ENCODE results near the gene CCSER1. TPM values are rescaled to one million over a fixed set of nuclear protein-coding genes. Genes with fewer than 3 reads are reported as not detected.

CCSER1 gene
- total RNA-seq, 2 experiments from 2014 or later: not detected

- H3K27me3 Mint-ChIP-seq: no peaks in the 10 kb centered on the region
- no peak overlapping the region for H3K27ac Mint-ChIP-seq
- ATAC-seq (no peak), DNase-seq (no peak)
- TF ChIP-seq CTCF (IDR thresholded peaks at IDR 0.05): no peak
- ChIA-PET CTCF (no interaction called here), POLR2A (no interaction called here)
- H3K4me1 Mint-ChIP-seq (ENCODE audit: low read depth): no peaks in the 10 kb centered on the region
- H3K36me3 Mint-ChIP-seq (ENCODE audit: low read depth): no peaks in the 10 kb centered on the region
- H3K4me3 Mint-ChIP-seq: no peak overlapping the region
- H3K9me3 Mint-ChIP-seq: peaks cover 8% of the 10 kb centered on the region
- intact Hi-C loops (cut with micrococcal nuclease): no loop called here
Measured at GRCh38 chr4:90792696-90793095, 665.5 kb downstream of the CCSER1 start.

DNA sequence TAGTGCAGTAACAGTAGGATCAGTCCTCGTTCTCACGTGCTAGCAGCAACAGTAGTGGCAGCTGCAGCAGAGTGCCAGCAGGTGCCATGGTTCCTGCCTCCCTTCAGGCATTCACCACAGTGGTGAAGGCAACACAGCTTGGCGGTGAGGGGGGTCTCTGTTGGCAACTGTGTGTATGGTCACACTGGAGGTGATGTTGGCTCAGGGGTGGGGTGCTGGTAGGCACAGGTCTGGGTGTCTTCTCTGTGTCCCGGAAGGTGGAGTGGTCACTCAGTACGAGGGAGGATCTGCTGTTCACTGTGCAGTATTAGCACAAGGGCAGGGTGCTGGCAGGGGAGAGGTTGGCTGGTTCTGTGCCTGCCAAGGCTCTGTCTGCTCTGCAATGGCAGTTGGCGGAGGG, 671.8 kb downstream of the CCSER1 start:
- no peak overlapping the region for H3K4me3 Mint-ChIP-seq
- H3K27me3 Mint-ChIP-seq: no peaks in the 10 kb centered on the region
- H3K36me3 Mint-ChIP-seq (ENCODE audit: low read depth): no peaks in the 10 kb centered on the region
- no peak overlapping the region for H3K27ac Mint-ChIP-seq
- peaks cover 17% of the 10 kb centered on the region for H3K9me3 Mint-ChIP-seq
- no peak for DNase-seq
- no peaks in the 10 kb centered on the region for H3K4me1 Mint-ChIP-seq (ENCODE audit: low read depth)
- no peak for TF ChIP-seq CTCF (IDR thresholded peaks at IDR 0.05)
- ChIA-PET POLR2A (no interaction called here), CTCF (no interaction called here)
- intact Hi-C loops (cut with micrococcal nuclease): no loop called here
- ATAC-seq: no peak

DNA sequence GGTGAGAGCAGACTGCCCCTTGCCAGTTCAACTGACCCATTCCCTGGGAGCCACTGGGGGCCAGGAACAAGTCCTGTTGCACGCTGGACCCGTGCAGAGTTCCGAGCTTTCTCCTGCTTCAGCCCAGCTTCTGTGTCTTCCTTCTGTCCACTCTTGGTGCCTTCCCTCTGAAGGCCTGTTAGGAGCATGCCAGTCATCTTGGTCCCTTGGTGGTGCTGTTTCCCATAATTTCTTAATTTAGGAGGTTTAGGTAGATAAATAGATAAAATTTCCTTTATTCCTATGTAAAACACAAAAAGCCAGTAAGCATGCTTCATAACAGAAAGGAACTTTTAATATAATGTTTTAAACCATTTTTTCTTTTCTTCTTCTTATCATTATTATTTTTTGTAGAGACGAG, 672.7 kb downstream of the CCSER1 start:
- intact Hi-C loops (cut with micrococcal nuclease): no loop called here
- H3K27me3 Mint-ChIP-seq: no peaks in the 10 kb centered on the region
- ATAC-seq (no peak), DNase-seq (no peak)
- H3K4me3 Mint-ChIP-seq: no peak overlapping the region
- H3K4me1 Mint-ChIP-seq (ENCODE audit: low read depth): no peaks in the 10 kb centered on the region
- ChIA-PET CTCF (no interaction called here), POLR2A (no interaction called here)
- TF ChIP-seq CTCF (IDR thresholded peaks at IDR 0.05): no peak
- peaks cover 17% of the 10 kb centered on the region for H3K9me3 Mint-ChIP-seq
- H3K36me3 Mint-ChIP-seq (ENCODE audit: low read depth): no peaks in the 10 kb centered on the region
- H3K27ac Mint-ChIP-seq: no peak overlapping the region

- ChIA-PET POLR2A (no interaction called here), CTCF (no interaction called here)
- Mint-ChIP-seq H3K9me3 (peaks cover 14% of the 10 kb centered on the region), H3K4me3 (no peak overlapping the region), H3K4me1 (ENCODE audit: low read depth) (no peaks in the 10 kb centered on the region), H3K27me3 (no peaks in the 10 kb centered on the region), H3K27ac (no peak overlapping the region), H3K36me3 (ENCODE audit: low read depth) (no peaks in the 10 kb centered on the region)
- intact Hi-C loops (cut with micrococcal nuclease): no loop called here
- no peak for ATAC-seq
- no peak for DNase-seq
- no peak for TF ChIP-seq CTCF (IDR thresholded peaks at IDR 0.05)
Measured at GRCh38 chr4:90815569-90815968, 688.4 kb downstream of the CCSER1 start.

- no peaks in the 10 kb centered on the region for H3K36me3 Mint-ChIP-seq (ENCODE audit: low read depth)
- ATAC-seq (no peak), DNase-seq (no peak)
- H3K27ac Mint-ChIP-seq: no peak overlapping the region
- intact Hi-C loops (cut with micrococcal nuclease): no loop called here
- no peaks in the 10 kb centered on the region for H3K4me1 Mint-ChIP-seq (ENCODE audit: low read depth)
- CTCF ChIA-PET: no interaction called here
- H3K9me3 Mint-ChIP-seq: peaks cover 11% of the 10 kb centered on the region
- no peak overlapping the region for H3K4me3 Mint-ChIP-seq
- no peak for TF ChIP-seq CTCF (IDR thresholded peaks at IDR 0.05)
- no peaks in the 10 kb centered on the region for H3K27me3 Mint-ChIP-seq
- POLR2A ChIA-PET: no interaction called here
Measured at GRCh38 chr4:90816754-90817153, 689.6 kb downstream of the CCSER1 start.

Data from activated CD8-positive, alpha-beta T cell treated with anti-CD3 and anti-CD28 coated beads for 36 hours (primary cell).